ENCODE data around the gene RPL39L.
"Not testable (repeated sequence)": the region's sequence is repeated elsewhere in the genome, so short reads cannot be mapped to it uniquely, and the experiment has no call there.

Gene RPL39L

GRCh38 chr3:187139126-187139894 lies at the start of gene RPL39L:
Gene RPL39L, minus strand, starts transcription at chr3:187139496. Its CDS starts 18,196 bp downstream, at chr3:187121300.
- DNase-seq (ENCODE audit: low read depth): peak; percentile 36
- H3K4me3 ChIP-seq (ENCODE audit: low read depth, low read length): peak within 1 kb of the TSS; percentile 68

- no peak overlapping the region for H3K4me3 ChIP-seq (ENCODE audit: low read depth, low read length)
- no peak for DNase-seq (ENCODE audit: low read depth)
Observed at GRCh38 chr3:187188931-187189330, 49.6 kb upstream of the RPL39L start.

GRCh38 chr3:187186801-187187421 lies 47.6 kb upstream of the RPL39L start:
- no peak overlapping the region for H3K4me3 ChIP-seq (ENCODE audit: low read depth, low read length)
- peak; percentile 47 for DNase-seq (ENCODE audit: low read depth)

GRCh38 chr3:187186375-187186774 lies 47.1 kb upstream of the RPL39L start:
- no peak overlapping the region for H3K4me3 ChIP-seq (ENCODE audit: low read depth, low read length)
- DNase-seq (ENCODE audit: low read depth): no peak

DNA sequence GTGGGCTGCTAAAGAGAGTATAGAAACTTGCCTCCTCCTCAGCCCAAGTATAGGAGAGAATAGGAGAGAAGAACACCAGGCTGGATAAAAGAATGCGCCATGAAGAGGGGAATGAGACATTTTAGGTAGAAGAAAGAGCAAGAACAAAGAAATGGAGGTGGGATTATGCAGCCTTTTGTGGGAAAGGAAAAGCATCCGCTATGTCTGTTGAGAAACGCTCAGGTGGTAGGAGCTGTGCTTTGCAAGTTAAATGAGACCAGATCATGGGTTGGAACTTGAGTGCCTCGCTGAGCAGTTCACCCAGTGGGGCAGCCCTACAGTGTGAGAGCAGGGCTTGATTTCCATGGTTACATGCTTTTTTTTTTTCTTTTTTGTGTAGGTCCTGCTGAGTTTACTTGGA lies 46.5 kb upstream of the RPL39L start:
- H3K4me3 ChIP-seq (ENCODE audit: low read depth, low read length): no peak overlapping the region
- DNase-seq (ENCODE audit: low read depth): no peak

DNA sequence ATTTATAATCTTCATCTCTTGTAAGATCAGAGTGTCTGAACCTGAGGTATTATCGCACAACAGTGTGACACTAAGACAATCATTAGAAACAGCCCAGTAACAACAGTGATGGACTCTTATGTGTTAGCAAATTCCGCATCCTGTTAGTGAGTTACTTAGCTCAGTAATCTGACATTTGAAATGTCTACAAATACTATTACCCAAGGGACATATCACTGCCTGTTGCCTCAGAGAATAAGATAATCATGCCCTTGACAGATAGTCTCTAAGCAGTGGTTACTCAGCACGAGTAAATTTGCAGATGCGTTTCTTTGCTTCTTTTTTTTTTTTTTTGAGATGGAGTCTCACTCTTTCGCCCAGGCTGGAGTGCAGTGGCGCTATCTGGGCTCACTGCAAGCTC lies 44.6 kb upstream of the RPL39L start:
- H3K4me3 ChIP-seq (ENCODE audit: low read depth, low read length): no peak overlapping the region
- DNase-seq (ENCODE audit: low read depth): no peak

GRCh38 chr3:187183210-187183862 lies 44.0 kb upstream of the RPL39L start:
- no peak overlapping the region for H3K4me3 ChIP-seq (ENCODE audit: low read depth, low read length)
- peak; percentile 25 for DNase-seq (ENCODE audit: low read depth)

DNA sequence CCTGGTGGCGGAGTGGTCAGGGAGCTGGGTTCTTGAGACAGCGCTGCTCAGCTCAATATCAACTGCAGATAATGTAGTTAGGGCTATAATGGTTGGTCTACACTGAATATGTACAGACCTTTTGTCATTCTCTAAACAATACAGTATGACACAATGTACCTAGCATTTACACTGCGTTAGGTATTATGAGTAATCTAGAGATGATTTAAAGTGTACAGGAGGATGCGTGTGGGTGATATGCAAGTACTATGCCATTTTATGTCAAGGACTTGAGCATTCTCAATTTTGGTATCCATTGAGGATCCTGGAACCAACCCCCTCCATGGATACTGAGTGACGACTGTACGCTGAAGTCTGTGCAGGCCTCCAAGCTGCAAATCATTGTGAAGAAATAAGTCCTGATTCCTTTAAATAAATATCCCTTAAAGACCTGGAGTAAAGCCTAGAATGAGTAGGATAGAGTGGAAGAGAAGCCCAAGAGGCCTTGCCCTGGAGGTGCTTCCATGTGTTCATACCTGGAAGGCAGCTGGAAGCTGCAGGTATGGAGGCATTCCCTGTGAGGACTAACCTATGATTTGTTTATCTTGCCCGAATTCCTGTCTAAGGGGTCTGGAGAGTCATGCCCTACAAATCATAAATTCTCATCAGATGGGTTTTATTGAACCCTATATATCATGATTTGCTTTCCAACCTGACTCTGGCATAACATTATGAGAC lies 42.3 kb upstream of the RPL39L start:
- no peak for DNase-seq (ENCODE audit: low read depth)

GRCh38 chr3:187172929-187173328 lies 33.6 kb upstream of the RPL39L start:
- no peak overlapping the region for H3K4me3 ChIP-seq (ENCODE audit: low read depth, low read length)
- no peak for DNase-seq (ENCODE audit: low read depth)

More for the DNA sequence above, 42.3 kb upstream of the RPL39L start:
- H3K4me3 ChIP-seq (ENCODE audit: low read depth, low read length): no peak overlapping the region

- not testable (repeated sequence) for H3K4me3 ChIP-seq (ENCODE audit: low read depth, low read length); DNase-seq (ENCODE audit: low read depth)
Observed at GRCh38 chr3:187170911-187171310, 31.6 kb upstream of the RPL39L start.

GRCh38 chr3:187169231-187169960 lies 30.1 kb upstream of the RPL39L start:
- no peak for DNase-seq (ENCODE audit: low read depth)
- H3K4me3 ChIP-seq (ENCODE audit: low read depth, low read length): no peak overlapping the region

- H3K4me3 ChIP-seq (ENCODE audit: low read depth, low read length): no peak overlapping the region
- DNase-seq (ENCODE audit: low read depth): no peak
Observed at GRCh38 chr3:187167777-187168176, 28.5 kb upstream of the RPL39L start.

GRCh38 chr3:187166750-187167149 lies 27.5 kb upstream of the RPL39L start:
- DNase-seq (ENCODE audit: low read depth): no peak
- H3K4me3 ChIP-seq (ENCODE audit: low read depth, low read length): no peak overlapping the region

GRCh38 chr3:187165144-187165543 lies 25.8 kb upstream of the RPL39L start:
- no peak overlapping the region for H3K4me3 ChIP-seq (ENCODE audit: low read depth, low read length)
- no peak for DNase-seq (ENCODE audit: low read depth)

- DNase-seq (ENCODE audit: low read depth): no peak
- no peak overlapping the region for H3K4me3 ChIP-seq (ENCODE audit: low read depth, low read length)
Observed at GRCh38 chr3:187162265-187162953, 23.1 kb upstream of the RPL39L start.

- no peak overlapping the region for H3K4me3 ChIP-seq (ENCODE audit: low read depth, low read length)
- DNase-seq (ENCODE audit: low read depth): no peak
Observed at GRCh38 chr3:187161556-187161955, 22.3 kb upstream of the RPL39L start.

GRCh38 chr3:187150599-187150998 lies 11.3 kb upstream of the RPL39L start:
- DNase-seq (ENCODE audit: low read depth): no peak
- no peak overlapping the region for H3K4me3 ChIP-seq (ENCODE audit: low read depth, low read length)

DNA sequence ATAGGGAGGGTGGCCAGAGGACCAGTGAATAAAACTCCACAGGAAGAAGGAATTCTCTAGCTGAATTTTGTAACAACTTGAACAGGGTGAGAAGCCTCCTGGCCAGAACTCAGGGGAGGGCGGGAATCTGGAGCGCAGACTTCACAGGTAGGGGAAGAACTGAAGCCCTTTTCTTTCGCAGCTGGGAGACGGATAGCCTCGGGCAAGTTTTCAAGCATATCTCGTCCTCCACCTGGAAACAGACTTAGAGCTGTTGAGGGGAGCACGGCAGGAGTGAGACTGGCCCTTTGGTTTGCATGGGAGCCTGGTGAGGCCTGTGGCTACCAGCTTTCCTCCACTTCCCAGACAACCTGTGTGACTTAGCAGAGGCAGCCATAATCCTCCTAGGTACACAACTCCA lies 10.9 kb upstream of the RPL39L start:
- H3K4me3 ChIP-seq (ENCODE audit: low read depth, low read length): no peak overlapping the region
- no peak for DNase-seq (ENCODE audit: low read depth)

- no peak for DNase-seq (ENCODE audit: low read depth)
- no peak overlapping the region for H3K4me3 ChIP-seq (ENCODE audit: low read depth, low read length)
Observed at GRCh38 chr3:187146389-187146788, 7.1 kb upstream of the RPL39L start.
